Lung (tissue), 12 donors: ENCODE measurements around the gene ZNF366. TPM values are rescaled to one million over a fixed set of nuclear protein-coding genes. Genes with fewer than 3 reads are reported as not detected.

Source experiments
- ATAC-seq: fragments of 200-7000 bp; cut with Tn5 transposase; one replicate; pipeline ENCODE4 v1.9.1; 2020; ENCODE audit warnings: moderate number of reproducible peaks; ENCODE audit not compliant: insufficient read depth, low FRiP score
- DNase-seq, 3 donors: peaks; one replicate each; pipeline ENCODE4 v3.0.0-alpha.2; 2013 to 2017
- H3K27ac ChIP-seq, 2 donors: one replicate each; pipeline ENCODE4 v1.5.1; 2013; ENCODE audit warnings: mild to moderate bottlenecking in 2 of 2, moderate library complexity in 2 of 2, control low read depth in 1 of 2, inconsistent platforms in 1 of 2, low read depth in 1 of 2, low read length in 1 of 2
- H3K27me3 ChIP-seq, 3 donors: one replicate each; pipeline ENCODE4 v1.5.1; 2013; ENCODE audit warnings: low read length in 2 of 3; ENCODE audit not compliant: control insufficient read depth in 3 of 3, insufficient read depth in 3 of 3
- H3K36me3 ChIP-seq, 4 donors: one replicate each; pipeline ENCODE4 v1.5.1; 2013; ENCODE audit warnings: low read length in 4 of 4, mild to moderate bottlenecking in 1 of 4, moderate library complexity in 1 of 4; ENCODE audit not compliant: control insufficient read depth in 4 of 4, insufficient read depth in 4 of 4
- H3K4me1 ChIP-seq, 5 donors: one replicate each; pipeline ENCODE4 v1.5.1; 2013; ENCODE audit warnings: low read length in 5 of 5, mild to moderate bottlenecking in 2 of 5, moderate library complexity in 1 of 5; ENCODE audit not compliant: control insufficient read depth in 5 of 5, insufficient read depth in 5 of 5
- H3K4me3 ChIP-seq: one replicate; pipeline ENCODE4 v1.5.1; 2013; ENCODE audit warnings: mild to moderate bottlenecking, control low read depth, moderate library complexity
- H3K9ac ChIP-seq, 2 donors: one replicate each; pipeline ENCODE4 v1.5.1; 2013; ENCODE audit warnings: low read length in 2 of 2, control low read depth in 1 of 2; ENCODE audit not compliant: insufficient read depth in 1 of 2
- H3K9me3 ChIP-seq, 4 donors: one replicate each; pipeline ENCODE4 v1.5.1; 2013; ENCODE audit warnings: low read length in 3 of 4, mild to moderate bottlenecking in 1 of 4, moderate library complexity in 1 of 4; ENCODE audit not compliant: control insufficient read depth in 4 of 4, insufficient read depth in 3 of 4
- CTCF ChIP-seq: IDR thresholded peaks from 2 replicates; pipeline ENCODE4 v1.5.1; 2012; ENCODE audit warnings: mild to moderate bottlenecking; ENCODE audit errors: control extremely low read depth, extremely low read depth
- WGBS, 2 donors: extraction: QIAGEN DNeasy Blood & Tissue Kit; methylation state at CpG; one replicate each; pipeline ENCODE4 v1.1.7; 2013; 5-methylcytosine and 5-hydroxymethylcytosine counted together
- polyA plus RNA-seq, 2 donors: library from polyadenylated mRNA; stranded (reverse); fragments of 200-250 nt; gene quantifications; one replicate each; pipeline ENCODE4 v1.2.1, GENCODE V29; 2013
- total RNA-seq, 2 donors: library from RNA; depleted of rRNA in 1 of 2; stranded (reverse); fragments of >200 nt in 1 of 2; gene quantifications; one replicate each; pipeline ENCODE4 v1.2.1, GENCODE V29; 2014 to 2021
- donor health status: control.
- donor health status: control.
- donor health status: Bipolar disorder and iron deficiency.
- donor health status: healthy.
- donor health status: DM: yes; HTN: yes; CAD: no.

The ZNF366 gene
- total and polyA plus RNA-seq, 4 donors: 0.73 to 6.0 (median 3.6) TPM

- H3K27ac ChIP-seq: no peak overlapping the region
- WGBS, 2 donors: 69 to 82% methylated on average over 3 of the region's 3 CpGs
- TF ChIP-seq CTCF: no peak
- peaks cover 0 to 2% (median 0%) of the 10 kb centered on the region in 4 donors for H3K9me3 ChIP-seq
- DNase-seq (peak in 2 of 3 donors; percentile 63 to 70), ATAC-seq (no peak)
- H3K4me3 ChIP-seq: no peak overlapping the region
- H3K27me3 ChIP-seq: no peaks in the 10 kb centered on the region
- H3K4me1 ChIP-seq: peaks cover 0 to 21% (median 2%) of the 10 kb centered on the region in 5 donors
- no peaks in the 10 kb centered on the region for H3K36me3 ChIP-seq
- H3K9ac ChIP-seq: no peak overlapping the region
Observed at GRCh38 chr5:72497823-72498222, 9.4 kb downstream of the ZNF366 start.

- ATAC-seq (no peak), DNase-seq (no peak)
- WGBS, 2 donors: 83 to 86% methylated on average over 6 of the region's 6 CpGs
- H3K4me3 ChIP-seq: no peak overlapping the region
- no peak for TF ChIP-seq CTCF
- H3K36me3 ChIP-seq: no peaks in the 10 kb centered on the region
- H3K9me3 ChIP-seq: peaks cover 0 to 2% (median 0%) of the 10 kb centered on the region in 4 donors
- H3K4me1 ChIP-seq: peaks cover 0 to 35% (median 3%) of the 10 kb centered on the region in 5 donors
- no peaks in the 10 kb centered on the region for H3K27me3 ChIP-seq
- peak overlapping the region in 1 of 2 donors; percentile 22 for H3K27ac ChIP-seq
- H3K9ac ChIP-seq: no peak overlapping the region
Observed at GRCh38 chr5:72495410-72495809, 11.8 kb downstream of the ZNF366 start.

- H3K27ac ChIP-seq: no peak overlapping the region
Observed at GRCh38 chr5:72494623-72495124, 12.5 kb downstream of the ZNF366 start.

More at GRCh38 chr5:72494623-72495124, 12.5 kb downstream of the ZNF366 start:
- H3K9me3 ChIP-seq: peaks cover 0 to under 1% (median 0%) of the 10 kb centered on the region in 4 donors
- no peak overlapping the region for H3K9ac ChIP-seq
- 61 to 72% methylated on average over 5 of the region's 5 CpGs for WGBS, 2 donors
- no peak for TF ChIP-seq CTCF
- DNase-seq (peak in 1 of 3 donors; percentile 62), ATAC-seq (no peak)
- H3K4me3 ChIP-seq: no peak overlapping the region
- H3K27me3 ChIP-seq: no peaks in the 10 kb centered on the region
- peaks cover 0 to 35% (median 3%) of the 10 kb centered on the region in 5 donors for H3K4me1 ChIP-seq
- no peaks in the 10 kb centered on the region for H3K36me3 ChIP-seq
